Panc1 (cell line): ENCODE data around the gene NXT1. TPM values are rescaled to one million over a fixed set of nuclear protein-coding genes. Genes with fewer than 3 reads are reported as not detected.

ENCODE experiments used
- ATAC-seq: fragments of 200-7000 bp; cut with Tn5 transposase; 2 replicates; pipeline ENCODE4 v1.9.1; 2020; ENCODE audit warnings: mild to moderate bottlenecking, moderate library complexity
- BruUV-seq: library from RNA; stranded (reverse); fragments of 400-500 nt; replicated peaks from 2 replicates; lab custom pipeline; 2021; lab: Mats Ljungman, UMichigan
- CTCF ChIA-PET: fragments of 300-600 bp; sonication (Branson Sonifier 250); formaldehyde crosslinking; loops from one replicate; lab custom pipeline; 2022; ENCODE audit warnings: antibody characterized with exemption; lab: Charles Lee
- POLR2A ChIA-PET: fragments of 300-600 bp; sonication (Branson Sonifier 250); formaldehyde crosslinking; loops from one replicate; lab custom pipeline; 2022; ENCODE audit warnings: antibody characterized with exemption; lab: Charles Lee
- DNase-seq: peaks from one replicate; pipeline ENCODE4 v3.0.0-alpha.2; 2010; ENCODE audit warnings: low read depth, low spot score
- H3K27ac ChIP-seq: 2 replicates; pipeline ENCODE4 v1.5.1; 2011; ENCODE audit warnings: mild to moderate bottlenecking, low read length, inconsistent platforms
- H3K27me3 ChIP-seq: fragments of 200-500 bp; sonication (Bioruptor generic); 2 replicates; pipeline ENCODE4 v1.6.0; 2014; ENCODE audit warnings: low read length, inconsistent platforms; ENCODE audit not compliant: control insufficient read depth, insufficient read depth
- H3K36me3 ChIP-seq: fragments of 200-500 bp; sonication (Bioruptor generic); 2 replicates; pipeline ENCODE4 v1.5.1; 2014; ENCODE audit warnings: inconsistent platforms, mild to moderate bottlenecking, low read length, moderate library complexity; ENCODE audit not compliant: control insufficient read depth, insufficient read depth
- H3K4me1 ChIP-seq: 2 replicates; pipeline ENCODE4 v1.5.1; 2011; ENCODE audit warnings: inconsistent platforms, mild to moderate bottlenecking, low read length, moderate library complexity; ENCODE audit not compliant: control insufficient read depth, insufficient read depth
- H3K4me3 ChIP-seq, 2 experiments: 2 replicates each; pipeline ENCODE4 v1.5.1; 2011 to 2012; ENCODE audit warnings: low read depth in 2 of 2, low read length in 2 of 2, mild to moderate bottlenecking in 2 of 2, inconsistent platforms in 1 of 2, moderate library complexity in 1 of 2
- H3K9me3 ChIP-seq: fragments of 200-500 bp; sonication (Bioruptor generic); 2 replicates; pipeline ENCODE4 v1.5.1; 2014; ENCODE audit warnings: low read depth, mild to moderate bottlenecking, inconsistent platforms, low read length, moderate library complexity; ENCODE audit not compliant: control insufficient read depth, insufficient read depth
- CTCF ChIP-seq: fragments of 450-650 bp; IDR thresholded peaks from 2 replicates; pipeline ENCODE4 v1.5.1; 2017; ENCODE audit warnings: mild to moderate bottlenecking
- POLR2AphosphoS5 ChIP-seq: IDR thresholded peaks from 2 replicates; pipeline ENCODE4 v1.6.1; 2012; ENCODE audit warnings: mild to moderate bottlenecking, low read depth, low read length, moderate library complexity
- SIN3A ChIP-seq: IDR thresholded peaks from 2 replicates; pipeline ENCODE4 v1.6.1; 2012; ENCODE audit warnings: low read depth, mild to moderate bottlenecking, low read length, moderate library complexity, borderline replicate concordance; ENCODE audit not compliant: insufficient read depth
- TCF7L2 ChIP-seq: IDR thresholded peaks from 2 replicates; pipeline ENCODE4 v1.6.1; 2011; ENCODE audit warnings: mild to moderate bottlenecking, low read depth, low read length, inconsistent platforms
- in situ Hi-C: cut with HindIII; loops from 2 replicates; pipeline ENCODE4 v1.10.0; 2016; ENCODE audit warnings: low sequenced_read_pairs, low pct_unique_long_range_greater_than_20kb
- intact Hi-C: fragments of 100-400 bp; cut with micrococcal nuclease; formaldehyde crosslinking; loops from one replicate; pipeline ENCODE4 v1.10.0; 2022; ENCODE audit not compliant: unreplicated experiment
- total RNA-seq: library from RNA; stranded (reverse); gene quantifications from one replicate; pipeline ENCODE4 v1.2.1, GENCODE V29; 2021; ENCODE audit not compliant: unreplicated experiment
- TF ChIP-seq, protein P1 (sequence below), 2 experiments: IDR thresholded peaks; 2 replicates each; pipeline ENCODE4 v1.6.1; 2011 to 2012; ENCODE audit warnings: low read depth in 2 of 2, control low read depth in 1 of 2, low read length in 1 of 2, mild to moderate bottlenecking in 1 of 2, moderate library complexity in 1 of 2; ENCODE audit not compliant: insufficient read depth in 1 of 2

Gene NXT1
- total RNA-seq, 1 experiment from 2014 or later: 31.3 TPM

- Histone ChIP-seq H3K4me3 (no peak overlapping the region), H3K9me3 (no peaks in the 10 kb centered on the region), H3K4me1 (no peaks in the 10 kb centered on the region), H3K27me3 (no peaks in the 10 kb centered on the region), H3K36me3 (no peaks in the 10 kb centered on the region), H3K27ac (no peak overlapping the region)
- intact Hi-C loops: loop anchor here (10.0 kb wide), 1 partner anchor 282 kb away; no protein-coding TSS in a partner anchor
- BruUV-seq: no TSS peak
- in situ Hi-C loops: no loop called here
- no peak for DNase-seq
- no peak for TF ChIP-seq CTCF
- ChIA-PET POLR2A (no interaction called here), CTCF (no interaction called here)
- ATAC-seq: no peak
Observed at GRCh38 chr20:23336476-23336875, 14.1 kb upstream of the NXT1 start.

- DNase-seq (no peak), ATAC-seq (no peak)
- no peaks in the 10 kb centered on the region for H3K4me1 ChIP-seq
- no peaks in the 10 kb centered on the region for H3K36me3 ChIP-seq
- ChIA-PET CTCF (no interaction called here), POLR2A (no interaction called here)
- no peaks in the 10 kb centered on the region for H3K27me3 ChIP-seq
- no peak overlapping the region for H3K27ac ChIP-seq
- no peak overlapping the region for H3K4me3 ChIP-seq
- no TSS peak for BruUV-seq
- TF ChIP-seq, protein P1, sequence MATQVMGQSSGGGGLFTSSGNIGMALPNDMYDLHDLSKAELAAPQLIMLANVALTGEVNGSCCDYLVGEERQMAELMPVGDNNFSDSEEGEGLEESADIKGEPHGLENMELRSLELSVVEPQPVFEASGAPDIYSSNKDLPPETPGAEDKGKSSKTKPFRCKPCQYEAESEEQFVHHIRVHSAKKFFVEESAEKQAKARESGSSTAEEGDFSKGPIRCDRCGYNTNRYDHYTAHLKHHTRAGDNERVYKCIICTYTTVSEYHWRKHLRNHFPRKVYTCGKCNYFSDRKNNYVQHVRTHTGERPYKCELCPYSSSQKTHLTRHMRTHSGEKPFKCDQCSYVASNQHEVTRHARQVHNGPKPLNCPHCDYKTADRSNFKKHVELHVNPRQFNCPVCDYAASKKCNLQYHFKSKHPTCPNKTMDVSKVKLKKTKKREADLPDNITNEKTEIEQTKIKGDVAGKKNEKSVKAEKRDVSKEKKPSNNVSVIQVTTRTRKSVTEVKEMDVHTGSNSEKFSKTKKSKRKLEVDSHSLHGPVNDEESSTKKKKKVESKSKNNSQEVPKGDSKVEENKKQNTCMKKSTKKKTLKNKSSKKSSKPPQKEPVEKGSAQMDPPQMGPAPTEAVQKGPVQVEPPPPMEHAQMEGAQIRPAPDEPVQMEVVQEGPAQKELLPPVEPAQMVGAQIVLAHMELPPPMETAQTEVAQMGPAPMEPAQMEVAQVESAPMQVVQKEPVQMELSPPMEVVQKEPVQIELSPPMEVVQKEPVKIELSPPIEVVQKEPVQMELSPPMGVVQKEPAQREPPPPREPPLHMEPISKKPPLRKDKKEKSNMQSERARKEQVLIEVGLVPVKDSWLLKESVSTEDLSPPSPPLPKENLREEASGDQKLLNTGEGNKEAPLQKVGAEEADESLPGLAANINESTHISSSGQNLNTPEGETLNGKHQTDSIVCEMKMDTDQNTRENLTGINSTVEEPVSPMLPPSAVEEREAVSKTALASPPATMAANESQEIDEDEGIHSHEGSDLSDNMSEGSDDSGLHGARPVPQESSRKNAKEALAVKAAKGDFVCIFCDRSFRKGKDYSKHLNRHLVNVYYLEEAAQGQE (IDR thresholded peaks at IDR 0.05; ENCODE audit: insufficient read depth in 1 of 2, low read depth in 2 of 2, low read length in 1 of 2): no peak
- TF ChIP-seq SIN3A (no peak), TCF7L2 (no peak), POLR2AphosphoS5 (no peak), CTCF (no peak)
- no peaks in the 10 kb centered on the region for H3K9me3 ChIP-seq
- in situ Hi-C loops (no loop called here), intact Hi-C loops (loop anchor here (10.0 kb wide), 1 partner anchor 283 kb away; no protein-coding TSS in a partner anchor)
Observed at GRCh38 chr20:23337312-23337711, 13.3 kb upstream of the NXT1 start.
